K562 (cell line): ENCODE measurements around the gene RHOA. TPM values are rescaled to one million over a fixed set of nuclear protein-coding genes. Genes with fewer than 3 reads are reported as not detected.
A peak's percentile ranks its signal among the peaks of the same experiment; 100 is the strongest.

Experiments used
- ARID1B ChIP-seq: fragments of 450-650 bp; IDR thresholded peaks from 2 replicates; pipeline ENCODE4 v1.6.1; 2016; ENCODE audit warnings: antibody characterized with exemption, mild to moderate bottlenecking, inconsistent platforms
- CBX5 ChIP-seq: IDR thresholded peaks from 2 replicates; pipeline ENCODE4 v1.6.1; 2014; ENCODE audit warnings: low read depth, borderline replicate concordance
- CC2D1A ChIP-seq: fragments of 450-650 bp; IDR thresholded peaks from 2 replicates; pipeline ENCODE4 v1.6.1; 2017; ENCODE audit warnings: mild to moderate bottlenecking
- CREM ChIP-seq: IDR thresholded peaks from 2 replicates; pipeline ENCODE4 v1.6.1; 2014; ENCODE audit warnings: antibody characterized with exemption, low read depth
- ERF ChIP-seq: fragments of 450-650 bp; formaldehyde crosslinking; IDR thresholded peaks from 2 replicates; pipeline ENCODE4 v1.4.0; 2020; ENCODE audit warnings: mild to moderate bottlenecking, mixed read lengths
- POLR3A ChIP-seq: IDR thresholded peaks from 2 replicates; pipeline ENCODE4 v1.6.1; 2011; ENCODE audit warnings: borderline replicate concordance, mild to moderate bottlenecking, moderate library complexity; ENCODE audit not compliant: insufficient read length, insufficient read depth; ENCODE audit errors: extremely low read depth
- RB1 ChIP-seq: fragments of 450-650 bp; IDR thresholded peaks from 2 replicates; pipeline ENCODE4 v1.6.1; 2017; ENCODE audit warnings: low read depth, mild to moderate bottlenecking
- RFX5 ChIP-seq: IDR thresholded peaks from 2 replicates; pipeline ENCODE4 v1.6.1; 2011; ENCODE audit warnings: low read depth, mild to moderate bottlenecking, improper control_type of control experiment, low read length
- SMC3 ChIP-seq: conservative IDR thresholded peaks from 2 replicates; pipeline ENCODE4 v1.6.1; 2011; ENCODE audit warnings: low read depth, low read length, improper control_type of control experiment; ENCODE audit not compliant: insufficient read depth
- XRCC4 ChIP-seq: IDR thresholded peaks from one replicate; pipeline ENCODE4 v1.6.1; 2011; ENCODE audit not compliant: insufficient read depth, insufficient read length; ENCODE audit errors: extremely low read depth
- polyA plus RNA-seq, 8 experiments: library from polyadenylated mRNA; depleted of rRNA in 4 of 8; stranded (reverse) in 5 of 8; unstranded in 3 of 8; fragments of >200 nt; fragmentation: Nextera tagmentation in 2 of 8; fragmentation: Illumina TruSeq in 1 of 8; extraction: Ambion mirVana in 2 of 8; extraction: Trizol in 1 of 8; gene quantifications; 2 replicates each; pipeline versions ENCODE4 v1.2.1 to v1.2.3, GENCODE V29; 2011 to 2014; ENCODE audit warnings: inconsistent platforms in 1 of 8, missing spikeins in 1 of 8
- total RNA-seq, 7 experiments: library from RNA; depleted of rRNA in 6 of 7; stranded (reverse); fragments of >200 nt in 6 of 7; fragmentation: Illumina TruSeq in 2 of 7; extraction: Trizol in 2 of 7; gene quantifications; 2 replicates each; pipeline versions ENCODE4 v1.2.1 to v1.2.3, GENCODE V29; 2011 to 2021; ENCODE audit warnings: low replicate concordance in 1 of 7
- TF ChIP-seq, protein P1 (sequence below): sonication (generic); formaldehyde crosslinking; IDR thresholded peaks from 2 replicates; pipeline ENCODE4 v1.8.0; 2022; ENCODE audit warnings: mild to moderate bottlenecking, missing genetic modification reagents
- TF ChIP-seq, protein P2 (sequence below): fragments of 450-650 bp; IDR thresholded peaks from one replicate; pipeline ENCODE4 v1.6.1; 2018; ENCODE audit warnings: mild to moderate bottlenecking, moderate library complexity; ENCODE audit not compliant: partially characterized antibody
- TF ChIP-seq, protein P3 (sequence below), 2 experiments: fragments of 450-650 bp; IDR thresholded peaks; 2 replicates each; pipeline ENCODE4 v1.6.1; 2016; ENCODE audit warnings: mild to moderate bottlenecking in 2 of 2, borderline replicate concordance in 1 of 2, low read depth in 1 of 2, moderate library complexity in 1 of 2
- TF ChIP-seq, protein P4 (sequence below): fragments of 250-450 bp; sonication (Bioruptor Pico); IDR thresholded peaks from 2 replicates; pipeline ENCODE4 v1.8.0; 2022; ENCODE audit warnings: moderate library complexity, mild to moderate bottlenecking, inconsistent platforms

Gene RHOA
- total and polyA plus RNA-seq, 9 of the 15 experiments (the other 6 are each of a cell fraction or from before 2014, with no cell fraction given), result 136 to 540 (median 236) TPM

DNA sequence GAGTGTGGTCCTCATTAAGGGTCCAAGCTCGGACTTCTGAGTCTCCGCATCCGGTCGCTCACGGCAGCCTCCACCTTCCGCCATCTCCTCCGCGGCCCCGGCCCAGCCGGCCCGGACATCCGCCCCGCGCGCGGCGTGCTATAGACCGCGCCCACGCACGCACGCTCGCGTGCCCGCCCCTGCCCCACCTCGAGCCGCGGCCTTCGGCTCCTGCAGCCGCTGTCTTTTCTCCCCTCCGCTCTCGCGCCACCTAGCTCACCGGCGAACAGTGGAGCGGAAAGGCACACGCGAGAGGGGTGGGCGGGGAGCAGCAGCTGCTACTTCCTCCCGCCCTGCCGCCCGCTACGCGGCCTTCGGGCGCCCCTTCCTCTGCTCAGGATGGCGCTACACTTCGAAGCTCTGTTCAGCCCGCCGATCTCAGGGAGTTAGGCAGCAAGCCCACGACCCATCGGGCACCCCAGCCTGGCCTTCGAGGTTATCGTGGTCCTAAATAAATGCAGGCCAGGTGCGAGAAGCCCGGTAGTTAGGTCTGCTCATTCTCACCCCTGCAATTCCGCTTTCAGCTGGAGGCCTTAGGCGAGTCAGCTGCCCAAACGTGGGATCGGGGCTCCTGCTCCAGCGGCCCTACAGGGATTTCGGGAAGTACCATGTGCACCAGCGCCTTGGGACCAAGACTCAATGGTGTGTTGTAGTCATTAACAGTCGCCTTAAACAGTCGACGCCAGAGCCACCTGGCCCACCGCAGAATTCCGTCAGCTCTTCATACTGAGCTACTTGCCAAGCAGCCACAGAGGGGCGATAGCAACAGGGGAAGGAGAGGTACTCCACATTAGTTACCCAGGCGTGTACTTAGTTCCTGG lies 71.6 kb downstream of the RHOA start, which contains the start of gene USP4 (continued):
- TF ChIP-seq, protein P1, sequence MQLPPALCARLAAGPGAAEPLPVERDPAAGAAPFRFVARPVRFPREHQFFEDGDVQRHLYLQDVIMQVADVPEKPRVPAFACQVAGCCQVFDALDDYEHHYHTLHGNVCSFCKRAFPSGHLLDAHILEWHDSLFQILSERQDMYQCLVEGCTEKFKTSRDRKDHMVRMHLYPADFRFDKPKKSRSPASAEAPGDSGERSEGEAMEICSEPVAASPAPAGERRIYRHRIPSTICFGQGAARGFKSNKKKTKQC (CRISPR knock-in tag), result peak; percentile 48; the same call in 1 of the 2 replicates
- TF ChIP-seq, protein P2, sequence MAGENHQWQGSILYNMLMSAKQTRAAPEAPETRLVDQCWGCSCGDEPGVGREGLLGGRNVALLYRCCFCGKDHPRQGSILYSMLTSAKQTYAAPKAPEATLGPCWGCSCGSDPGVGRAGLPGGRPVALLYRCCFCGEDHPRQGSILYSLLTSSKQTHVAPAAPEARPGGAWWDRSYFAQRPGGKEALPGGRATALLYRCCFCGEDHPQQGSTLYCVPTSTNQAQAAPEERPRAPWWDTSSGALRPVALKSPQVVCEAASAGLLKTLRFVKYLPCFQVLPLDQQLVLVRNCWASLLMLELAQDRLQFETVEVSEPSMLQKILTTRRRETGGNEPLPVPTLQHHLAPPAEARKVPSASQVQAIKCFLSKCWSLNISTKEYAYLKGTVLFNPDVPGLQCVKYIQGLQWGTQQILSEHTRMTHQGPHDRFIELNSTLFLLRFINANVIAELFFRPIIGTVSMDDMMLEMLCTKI, result no peak
- TF ChIP-seq XRCC4 (no peak), CC2D1A (peak; percentile 47; the same call in 1 of the 2 replicates), POLR3A (no peak), ERF (CRISPR knock-in tag) (0 out of 2 replicates have a peak, but pooled peaks have one; percentile 56), CBX5 (0 out of 2 replicates have a peak, but pooled peaks have one; percentile 21), RFX5 (no peak), CREM (peak; percentile 74), SMC3 (0 out of 2 replicates have a peak, but pooled peaks have one; percentile 31), RB1 (peak; percentile 88; the same call in 1 of the 2 replicates), ARID1B (peak; percentile 19; the same call in 1 of the 2 replicates)
- TF ChIP-seq, protein P3, sequence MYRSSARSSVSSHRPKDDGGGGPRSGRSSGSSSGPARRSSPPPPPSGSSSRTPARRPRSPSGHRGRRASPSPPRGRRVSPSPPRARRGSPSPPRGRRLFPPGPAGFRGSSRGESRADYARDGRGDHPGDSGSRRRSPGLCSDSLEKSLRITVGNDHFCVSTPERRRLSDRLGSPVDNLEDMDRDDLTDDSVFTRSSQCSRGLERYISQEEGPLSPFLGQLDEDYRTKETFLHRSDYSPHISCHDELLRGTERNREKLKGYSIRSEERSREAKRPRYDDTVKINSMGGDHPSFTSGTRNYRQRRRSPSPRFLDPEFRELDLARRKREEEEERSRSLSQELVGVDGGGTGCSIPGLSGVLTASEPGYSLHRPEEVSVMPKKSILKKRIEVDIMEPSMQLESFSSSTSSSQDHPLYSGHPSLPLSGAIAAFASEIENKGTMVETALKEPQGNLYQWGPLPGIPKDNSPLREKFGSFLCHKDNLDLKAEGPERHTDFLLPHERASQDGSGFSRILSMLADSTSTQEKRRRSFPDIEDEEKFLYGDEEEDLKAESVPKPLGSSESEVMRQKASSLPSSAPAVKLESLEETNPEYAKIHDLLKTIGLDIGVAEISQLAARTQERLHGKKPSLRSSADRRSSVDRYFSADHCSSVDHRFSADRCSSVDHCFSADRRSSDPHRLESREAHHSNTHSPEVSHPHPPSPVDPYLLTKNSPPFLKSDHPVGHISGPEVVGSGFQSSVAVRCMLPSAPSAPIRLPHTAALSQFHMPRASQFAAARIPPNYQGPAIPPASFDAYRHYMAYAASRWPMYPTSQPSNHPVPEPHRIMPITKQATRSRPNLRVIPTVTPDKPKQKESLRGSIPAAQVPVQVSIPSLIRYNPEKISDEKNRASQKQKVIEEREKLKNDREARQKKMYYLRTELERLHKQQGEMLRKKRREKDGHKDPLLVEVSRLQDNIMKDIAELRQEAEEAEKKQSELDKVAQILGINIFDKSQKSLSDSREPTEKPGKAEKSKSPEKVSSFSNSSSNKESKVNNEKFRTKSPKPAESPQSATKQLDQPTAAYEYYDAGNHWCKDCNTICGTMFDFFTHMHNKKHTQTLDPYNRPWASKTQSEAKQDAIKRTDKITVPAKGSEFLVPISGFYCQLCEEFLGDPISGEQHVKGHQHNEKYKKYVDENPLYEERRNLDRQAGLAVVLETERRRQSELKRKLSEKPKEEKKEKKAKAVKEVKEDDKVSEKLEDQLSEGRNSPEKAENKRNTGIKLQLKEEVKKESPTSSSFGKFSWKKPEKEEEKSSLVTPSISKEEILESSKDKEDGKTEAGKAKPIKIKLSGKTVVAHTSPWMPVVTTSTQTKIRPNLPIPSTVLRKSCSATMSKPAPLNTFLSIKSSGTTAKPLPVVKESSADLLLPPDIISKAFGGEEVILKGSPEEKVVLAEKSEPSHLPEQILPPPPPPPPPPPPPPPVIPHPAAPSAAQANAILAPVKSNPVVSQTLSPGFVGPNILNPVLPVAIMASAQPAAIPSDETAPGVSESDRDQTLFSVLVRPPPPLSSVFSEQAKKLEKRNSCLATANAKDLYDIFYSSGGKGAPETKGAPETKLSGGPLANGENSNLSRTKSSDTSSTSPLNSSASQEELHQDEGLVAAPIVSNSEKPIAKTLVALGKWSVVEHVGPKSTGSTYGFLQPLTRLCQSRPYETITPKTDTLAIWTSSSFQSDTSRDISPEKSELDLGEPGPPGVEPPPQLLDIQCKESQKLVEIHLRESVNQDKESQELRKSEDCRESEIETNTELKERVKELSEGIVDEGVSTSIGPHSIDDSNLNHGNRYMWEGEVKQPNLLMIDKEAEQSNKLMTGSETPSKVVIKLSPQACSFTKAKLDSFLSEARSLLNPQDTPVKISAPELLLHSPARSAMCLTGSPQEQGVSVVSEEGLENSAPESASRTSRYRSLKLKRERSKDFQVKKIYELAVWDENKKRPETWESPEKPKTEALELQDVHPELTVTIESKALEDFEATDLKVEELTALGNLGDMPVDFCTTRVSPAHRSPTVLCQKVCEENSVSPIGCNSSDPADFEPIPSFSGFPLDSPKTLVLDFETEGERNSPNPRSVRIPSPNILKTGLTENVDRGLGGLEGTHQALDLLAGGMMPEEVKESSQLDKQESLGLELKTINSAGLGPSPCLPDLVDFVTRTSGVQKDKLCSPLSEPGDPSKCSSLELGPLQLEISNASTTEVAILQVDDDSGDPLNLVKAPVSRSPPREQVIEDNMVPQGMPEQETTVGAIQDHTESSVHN (IDR thresholded peaks at IDR 0.05; ENCODE audit: borderline replicate concordance in 1 of 2, low read depth in 1 of 2), result 0 out of 4 replicates have a peak, but pooled peaks of 1 of the 2 experiments have one; percentile 30
- TF ChIP-seq, protein P4, sequence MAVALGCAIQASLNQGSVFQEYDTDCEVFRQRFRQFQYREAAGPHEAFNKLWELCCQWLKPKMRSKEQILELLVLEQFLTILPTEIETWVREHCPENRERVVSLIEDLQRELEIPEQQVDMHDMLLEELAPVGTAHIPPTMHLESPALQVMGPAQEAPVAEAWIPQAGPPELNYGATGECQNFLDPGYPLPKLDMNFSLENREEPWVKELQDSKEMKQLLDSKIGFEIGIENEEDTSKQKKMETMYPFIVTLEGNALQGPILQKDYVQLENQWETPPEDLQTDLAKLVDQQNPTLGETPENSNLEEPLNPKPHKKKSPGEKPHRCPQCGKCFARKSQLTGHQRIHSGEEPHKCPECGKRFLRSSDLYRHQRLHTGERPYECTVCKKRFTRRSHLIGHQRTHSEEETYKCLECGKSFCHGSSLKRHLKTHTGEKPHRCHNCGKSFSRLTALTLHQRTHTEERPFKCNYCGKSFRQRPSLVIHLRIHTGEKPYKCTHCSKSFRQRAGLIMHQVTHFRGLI (CRISPR knock-in tag), result no peak
